ENCODE measurements around the gene NAA60. TPM values are rescaled to one million over a fixed set of nuclear protein-coding genes. Genes with fewer than 3 reads are reported as not detected.

Gene NAA60
- total and polyA plus RNA-seq, 10 donors = 27.2 to 85.9 (median 46.3) TPM

- Histone ChIP-seq H3K27me3 (replicated peaks in 1 of 7) (no peaks in the 10 kb centered on the region), H3K4me1 (peaks cover 0 to 17% (median 2%) of the 10 kb centered on the region in 6 donors), H3K27ac (peak overlapping the region in 3 of 8 donors; percentile 34 to 68 (median 56)), H3K36me3 (peaks cover 0 to 96% (median 57%) of the 10 kb centered on the region in 6 donors), H3K9me3 (no peaks in the 10 kb centered on the region), H3K4me3 (no peak overlapping the region)
- DNase-seq = no peak
- intact Hi-C loops (cut with DNase I; ENCODE audit: low total_unique reads) = no loop called here
- TF ChIP-seq CTCF (IDR thresholded peaks at IDR 0.05 in 8 of 11, conservative IDR thresholded peaks at IDR 0.05 in 3 of 11) (no peak), POLR2A (IDR thresholded peaks at IDR 0.05) (no peak), POLR2AphosphoS5 (IDR thresholded peaks at IDR 0.05) (no peak)
- 85 to 95% (median 94%) methylated on average over 10 of the region's 10 CpGs for WGBS, 5 donors
Observed at GRCh38 chr16:3510416-3510815, 66.9 kb downstream of the NAA60 start.

GRCh38 chr16:3511286-3512180, 68.1 kb downstream of the NAA60 start:
- Histone ChIP-seq H3K27me3 (replicated peaks in 1 of 7) (no peaks in the 10 kb centered on the region), H3K4me3 (no peak overlapping the region), H3K4me1 (peaks cover 0 to 17% (median 2%) of the 10 kb centered on the region in 6 donors), H3K9me3 (no peaks in the 10 kb centered on the region), H3K27ac (peak overlapping the region in 1 of 8 donors; percentile 34), H3K36me3 (peaks cover 0 to 99% (median 60%) of the 10 kb centered on the region in 6 donors)
- TF ChIP-seq POLR2A (IDR thresholded peaks at IDR 0.05) (no peak), CTCF (IDR thresholded peaks at IDR 0.05 in 8 of 11, conservative IDR thresholded peaks at IDR 0.05 in 3 of 11) (no peak), POLR2AphosphoS5 (IDR thresholded peaks at IDR 0.05) (no peak)
- no peak for DNase-seq
- 92 to 97% (median 95%) methylated on average over 23 of the region's 23 CpGs for WGBS, 5 donors
- intact Hi-C loops (cut with DNase I; ENCODE audit: low total_unique reads) = no loop called here

GRCh38 chr16:3513892-3514583, 70.6 kb downstream of the NAA60 start:
- peaks cover 0 to 16% (median 2%) of the 10 kb centered on the region in 6 donors for H3K4me1 ChIP-seq
- no peaks in the 10 kb centered on the region for H3K27me3 ChIP-seq (replicated peaks in 1 of 7)
- H3K27ac ChIP-seq = no peak overlapping the region
- intact Hi-C loops (cut with DNase I; ENCODE audit: low total_unique reads) = no loop called here
- no peak overlapping the region for H3K4me3 ChIP-seq
- 85 to 93% (median 88%) methylated on average over 7 of the region's 7 CpGs for WGBS, 5 donors
- no peak for DNase-seq
- H3K9me3 ChIP-seq = no peaks in the 10 kb centered on the region
- H3K36me3 ChIP-seq = peaks cover 0 to 100% (median 61%) of the 10 kb centered on the region in 6 donors
- TF ChIP-seq POLR2A (IDR thresholded peaks at IDR 0.05) = no peak
- TF ChIP-seq POLR2AphosphoS5 (IDR thresholded peaks at IDR 0.05) = no peak
- no peak for TF ChIP-seq CTCF (IDR thresholded peaks at IDR 0.05 in 8 of 11, conservative IDR thresholded peaks at IDR 0.05 in 3 of 11)

GRCh38 chr16:3514621-3515020, 71.1 kb downstream of the NAA60 start:
- peaks cover 0 to 100% (median 66%) of the 10 kb centered on the region in 6 donors for H3K36me3 ChIP-seq
- WGBS, 5 donors = 90 to 100% (median 95%) methylated on average over 4 of the region's 4 CpGs
- no peak overlapping the region for H3K4me3 ChIP-seq
- no peak overlapping the region for H3K27ac ChIP-seq
- no peaks in the 10 kb centered on the region for H3K27me3 ChIP-seq (replicated peaks in 1 of 7)
- peaks cover 0 to 10% (median 0%) of the 10 kb centered on the region in 6 donors for H3K4me1 ChIP-seq
- no peaks in the 10 kb centered on the region for H3K9me3 ChIP-seq
- intact Hi-C loops (cut with DNase I; ENCODE audit: low total_unique reads) = no loop called here
- no peak for DNase-seq
- TF ChIP-seq POLR2A (IDR thresholded peaks at IDR 0.05) (no peak), CTCF (IDR thresholded peaks at IDR 0.05 in 8 of 11, conservative IDR thresholded peaks at IDR 0.05 in 3 of 11) (no peak), POLR2AphosphoS5 (IDR thresholded peaks at IDR 0.05) (no peak)
